K562 (cell line): ENCODE results near the gene CCDC136. TPM values are rescaled to one million over a fixed set of nuclear protein-coding genes. Genes with fewer than 3 reads are reported as not detected.

ENCODE experiments used
- ARID2 ChIP-seq: fragments of 450-650 bp; IDR thresholded peaks from 2 replicates; pipeline ENCODE4 v1.6.1; 2017; ENCODE audit warnings: antibody characterized with exemption, mild to moderate bottlenecking
- ATF1 ChIP-seq, 2 experiments: fragments of 450-650 bp in 1 of 2; IDR thresholded peaks; 2 replicates each; pipeline ENCODE4 v1.6.1; 2016; ENCODE audit warnings: missing compliant biosample characterization in 1 of 2, missing genetic modification characterization in 1 of 2
- BHLHE40 ChIP-seq: IDR thresholded peaks from 2 replicates; pipeline ENCODE4 v1.6.1; 2011; ENCODE audit warnings: low read length, improper control_type of control experiment
- HLTF ChIP-seq: fragments of 450-650 bp; IDR thresholded peaks from 2 replicates; pipeline ENCODE4 v1.6.1; 2016
- POLR2H ChIP-seq: IDR thresholded peaks from 2 replicates; pipeline ENCODE4 v1.6.1; 2016; ENCODE audit warnings: missing genetic modification characterization, low read depth, mild to moderate bottlenecking, control low read depth, missing compliant biosample characterization, moderate library complexity
- RNF2 ChIP-seq: sonication (generic); IDR thresholded peaks from 2 replicates; pipeline ENCODE4 v1.6.1; 2016
- SMARCA5 ChIP-seq: fragments of 450-650 bp; IDR thresholded peaks from 2 replicates; pipeline ENCODE4 v1.6.1; 2016
- ZNF75A ChIP-seq: fragments of 450-650 bp; formaldehyde crosslinking; IDR thresholded peaks from 2 replicates; pipeline ENCODE4 v1.4.0; 2020; ENCODE audit warnings: mild to moderate bottlenecking
- polyA plus RNA-seq, 8 experiments: library from polyadenylated mRNA; depleted of rRNA in 4 of 8; stranded (reverse) in 5 of 8; unstranded in 3 of 8; fragments of >200 nt; fragmentation: Nextera tagmentation in 2 of 8; fragmentation: Illumina TruSeq in 1 of 8; extraction: Ambion mirVana in 2 of 8; extraction: Trizol in 1 of 8; gene quantifications; 2 replicates each; pipeline versions ENCODE4 v1.2.1 to v1.2.3, GENCODE V29; 2011 to 2014; ENCODE audit warnings: inconsistent platforms in 1 of 8, missing spikeins in 1 of 8
- total RNA-seq, 7 experiments: library from RNA; depleted of rRNA in 6 of 7; stranded (reverse); fragments of >200 nt in 6 of 7; fragmentation: Illumina TruSeq in 2 of 7; extraction: Trizol in 2 of 7; gene quantifications; 2 replicates each; pipeline versions ENCODE4 v1.2.1 to v1.2.3, GENCODE V29; 2011 to 2021; ENCODE audit warnings: low replicate concordance in 1 of 7
- TF ChIP-seq, protein P1 (sequence below), 2 experiments: fragments of 450-650 bp; formaldehyde crosslinking in 1 of 2; IDR thresholded peaks; 2 replicates each; pipeline versions ENCODE4 v1.4.0 to v1.6.1; 2014 to 2020; ENCODE audit warnings: mild to moderate bottlenecking in 2 of 2, borderline replicate concordance in 1 of 2, low read depth in 1 of 2
- TF ChIP-seq, protein P2 (sequence below): sonication (generic); formaldehyde crosslinking; IDR thresholded peaks from 2 replicates; pipeline ENCODE4 v1.8.1; 2023; ENCODE audit warnings: mild to moderate bottlenecking, missing genetic modification reagents
- TF ChIP-seq, protein P3 (sequence below): sonication (generic); formaldehyde crosslinking; IDR thresholded peaks from 2 replicates; pipeline ENCODE4 v1.8.0; 2022; ENCODE audit warnings: mild to moderate bottlenecking, missing genetic modification reagents

The CCDC136 gene
- total and polyA plus RNA-seq, 9 of the 15 experiments (the other 6 are each of a cell fraction or from before 2014, with no cell fraction given), result 2.4 to 40.8 (median 26.5) TPM

DNA sequence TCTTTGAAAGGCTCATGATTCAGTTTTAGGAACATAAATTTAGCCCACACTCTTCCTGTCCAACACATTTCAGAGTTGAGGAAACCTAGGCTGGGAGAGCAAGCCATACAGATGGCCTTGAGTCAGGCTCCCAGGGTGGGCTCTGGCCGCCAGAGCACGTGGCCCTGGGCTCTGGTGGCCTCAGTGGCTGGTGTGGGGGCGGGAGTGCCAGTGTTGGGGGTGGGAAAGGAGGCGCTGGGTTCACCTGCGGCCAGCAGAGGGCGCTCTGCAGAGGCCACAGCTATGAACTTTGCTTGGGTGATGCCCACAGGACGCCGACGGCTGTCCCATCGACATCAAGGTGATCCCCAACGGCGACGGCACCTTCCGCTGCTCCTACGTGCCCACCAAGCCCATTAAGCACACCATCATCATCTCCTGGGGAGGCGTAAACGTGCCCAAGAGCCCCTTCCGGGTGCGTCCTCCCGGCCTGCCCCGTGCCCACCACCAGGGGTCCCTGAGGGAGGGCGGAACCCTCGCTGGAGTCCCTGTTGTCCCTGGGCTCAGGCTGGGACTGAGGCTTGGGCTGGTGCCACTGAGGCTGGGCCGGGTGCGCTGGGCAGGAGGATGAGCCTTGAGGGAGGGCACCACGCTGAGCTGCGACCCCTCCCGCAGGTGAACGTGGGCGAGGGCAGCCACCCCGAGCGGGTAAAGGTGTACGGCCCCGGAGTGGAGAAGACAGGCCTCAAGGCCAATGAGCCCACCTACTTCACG is 50.3 kb downstream of the CCDC136 start (continued):
- TF ChIP-seq, protein P1, sequence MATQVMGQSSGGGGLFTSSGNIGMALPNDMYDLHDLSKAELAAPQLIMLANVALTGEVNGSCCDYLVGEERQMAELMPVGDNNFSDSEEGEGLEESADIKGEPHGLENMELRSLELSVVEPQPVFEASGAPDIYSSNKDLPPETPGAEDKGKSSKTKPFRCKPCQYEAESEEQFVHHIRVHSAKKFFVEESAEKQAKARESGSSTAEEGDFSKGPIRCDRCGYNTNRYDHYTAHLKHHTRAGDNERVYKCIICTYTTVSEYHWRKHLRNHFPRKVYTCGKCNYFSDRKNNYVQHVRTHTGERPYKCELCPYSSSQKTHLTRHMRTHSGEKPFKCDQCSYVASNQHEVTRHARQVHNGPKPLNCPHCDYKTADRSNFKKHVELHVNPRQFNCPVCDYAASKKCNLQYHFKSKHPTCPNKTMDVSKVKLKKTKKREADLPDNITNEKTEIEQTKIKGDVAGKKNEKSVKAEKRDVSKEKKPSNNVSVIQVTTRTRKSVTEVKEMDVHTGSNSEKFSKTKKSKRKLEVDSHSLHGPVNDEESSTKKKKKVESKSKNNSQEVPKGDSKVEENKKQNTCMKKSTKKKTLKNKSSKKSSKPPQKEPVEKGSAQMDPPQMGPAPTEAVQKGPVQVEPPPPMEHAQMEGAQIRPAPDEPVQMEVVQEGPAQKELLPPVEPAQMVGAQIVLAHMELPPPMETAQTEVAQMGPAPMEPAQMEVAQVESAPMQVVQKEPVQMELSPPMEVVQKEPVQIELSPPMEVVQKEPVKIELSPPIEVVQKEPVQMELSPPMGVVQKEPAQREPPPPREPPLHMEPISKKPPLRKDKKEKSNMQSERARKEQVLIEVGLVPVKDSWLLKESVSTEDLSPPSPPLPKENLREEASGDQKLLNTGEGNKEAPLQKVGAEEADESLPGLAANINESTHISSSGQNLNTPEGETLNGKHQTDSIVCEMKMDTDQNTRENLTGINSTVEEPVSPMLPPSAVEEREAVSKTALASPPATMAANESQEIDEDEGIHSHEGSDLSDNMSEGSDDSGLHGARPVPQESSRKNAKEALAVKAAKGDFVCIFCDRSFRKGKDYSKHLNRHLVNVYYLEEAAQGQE (IDR thresholded peaks at IDR 0.05; ENCODE audit: borderline replicate concordance), result peak; percentile 43
- TF ChIP-seq, protein P1 (CRISPR knock-in tag; IDR thresholded peaks at IDR 0.05; ENCODE audit: low read depth), result no peak
- TF ChIP-seq, protein P2, sequence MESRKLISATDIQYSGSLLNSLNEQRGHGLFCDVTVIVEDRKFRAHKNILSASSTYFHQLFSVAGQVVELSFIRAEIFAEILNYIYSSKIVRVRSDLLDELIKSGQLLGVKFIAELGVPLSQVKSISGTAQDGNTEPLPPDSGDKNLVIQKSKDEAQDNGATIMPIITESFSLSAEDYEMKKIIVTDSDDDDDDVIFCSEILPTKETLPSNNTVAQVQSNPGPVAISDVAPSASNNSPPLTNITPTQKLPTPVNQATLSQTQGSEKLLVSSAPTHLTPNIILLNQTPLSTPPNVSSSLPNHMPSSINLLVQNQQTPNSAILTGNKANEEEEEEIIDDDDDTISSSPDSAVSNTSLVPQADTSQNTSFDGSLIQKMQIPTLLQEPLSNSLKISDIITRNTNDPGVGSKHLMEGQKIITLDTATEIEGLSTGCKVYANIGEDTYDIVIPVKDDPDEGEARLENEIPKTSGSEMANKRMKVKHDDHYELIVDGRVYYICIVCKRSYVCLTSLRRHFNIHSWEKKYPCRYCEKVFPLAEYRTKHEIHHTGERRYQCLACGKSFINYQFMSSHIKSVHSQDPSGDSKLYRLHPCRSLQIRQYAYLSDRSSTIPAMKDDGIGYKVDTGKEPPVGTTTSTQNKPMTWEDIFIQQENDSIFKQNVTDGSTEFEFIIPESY (CRISPR knock-in tag), result peak; percentile 68
- TF ChIP-seq ATF1 (CRISPR knock-in tag; IDR thresholded peaks at IDR 0.05), result no peak
- TF ChIP-seq ATF1 (tag; IDR thresholded peaks at IDR 0.05), result no peak
- TF ChIP-seq HLTF, result no peak
- no peak for TF ChIP-seq POLR2H (tag)
- peak; percentile 24; the same call in 1 of the 2 replicates for TF ChIP-seq BHLHE40
- TF ChIP-seq ARID2, result no peak
- no peak for TF ChIP-seq SMARCA5
- TF ChIP-seq, protein P3, sequence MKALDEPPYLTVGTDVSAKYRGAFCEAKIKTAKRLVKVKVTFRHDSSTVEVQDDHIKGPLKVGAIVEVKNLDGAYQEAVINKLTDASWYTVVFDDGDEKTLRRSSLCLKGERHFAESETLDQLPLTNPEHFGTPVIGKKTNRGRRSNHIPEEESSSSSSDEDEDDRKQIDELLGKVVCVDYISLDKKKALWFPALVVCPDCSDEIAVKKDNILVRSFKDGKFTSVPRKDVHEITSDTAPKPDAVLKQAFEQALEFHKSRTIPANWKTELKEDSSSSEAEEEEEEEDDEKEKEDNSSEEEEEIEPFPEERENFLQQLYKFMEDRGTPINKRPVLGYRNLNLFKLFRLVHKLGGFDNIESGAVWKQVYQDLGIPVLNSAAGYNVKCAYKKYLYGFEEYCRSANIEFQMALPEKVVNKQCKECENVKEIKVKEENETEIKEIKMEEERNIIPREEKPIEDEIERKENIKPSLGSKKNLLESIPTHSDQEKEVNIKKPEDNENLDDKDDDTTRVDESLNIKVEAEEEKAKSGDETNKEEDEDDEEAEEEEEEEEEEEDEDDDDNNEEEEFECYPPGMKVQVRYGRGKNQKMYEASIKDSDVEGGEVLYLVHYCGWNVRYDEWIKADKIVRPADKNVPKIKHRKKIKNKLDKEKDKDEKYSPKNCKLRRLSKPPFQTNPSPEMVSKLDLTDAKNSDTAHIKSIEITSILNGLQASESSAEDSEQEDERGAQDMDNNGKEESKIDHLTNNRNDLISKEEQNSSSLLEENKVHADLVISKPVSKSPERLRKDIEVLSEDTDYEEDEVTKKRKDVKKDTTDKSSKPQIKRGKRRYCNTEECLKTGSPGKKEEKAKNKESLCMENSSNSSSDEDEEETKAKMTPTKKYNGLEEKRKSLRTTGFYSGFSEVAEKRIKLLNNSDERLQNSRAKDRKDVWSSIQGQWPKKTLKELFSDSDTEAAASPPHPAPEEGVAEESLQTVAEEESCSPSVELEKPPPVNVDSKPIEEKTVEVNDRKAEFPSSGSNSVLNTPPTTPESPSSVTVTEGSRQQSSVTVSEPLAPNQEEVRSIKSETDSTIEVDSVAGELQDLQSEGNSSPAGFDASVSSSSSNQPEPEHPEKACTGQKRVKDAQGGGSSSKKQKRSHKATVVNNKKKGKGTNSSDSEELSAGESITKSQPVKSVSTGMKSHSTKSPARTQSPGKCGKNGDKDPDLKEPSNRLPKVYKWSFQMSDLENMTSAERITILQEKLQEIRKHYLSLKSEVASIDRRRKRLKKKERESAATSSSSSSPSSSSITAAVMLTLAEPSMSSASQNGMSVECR, result peak; percentile 55; the same call in 1 of the 2 replicates
- no peak for TF ChIP-seq RNF2
- TF ChIP-seq ZNF75A (CRISPR knock-in tag), result no peak
